ENCODE data around the gene EIF2B2.

Gene EIF2B2

DNA sequence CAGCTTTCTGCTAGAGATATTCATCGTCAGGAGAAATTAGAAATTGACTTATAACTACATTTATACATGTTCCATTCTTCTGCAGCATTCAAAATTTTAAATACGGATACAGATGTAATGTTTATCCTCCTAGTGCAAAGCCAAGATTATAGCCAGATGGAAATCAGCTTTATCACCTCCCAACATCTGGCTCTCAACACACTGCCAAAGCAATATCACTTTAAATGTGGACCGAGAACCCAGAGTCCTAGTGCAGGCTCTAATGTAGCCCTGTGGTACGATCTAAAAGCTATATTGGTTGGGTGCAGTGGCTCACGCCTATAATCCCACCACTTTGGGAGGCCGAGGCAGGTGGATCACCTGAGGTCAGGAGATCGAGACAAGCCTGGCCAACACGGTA, 42.0 kb downstream of the EIF2B2 start:
- DNase-seq (ENCODE audit: low spot score): no peak

DNA sequence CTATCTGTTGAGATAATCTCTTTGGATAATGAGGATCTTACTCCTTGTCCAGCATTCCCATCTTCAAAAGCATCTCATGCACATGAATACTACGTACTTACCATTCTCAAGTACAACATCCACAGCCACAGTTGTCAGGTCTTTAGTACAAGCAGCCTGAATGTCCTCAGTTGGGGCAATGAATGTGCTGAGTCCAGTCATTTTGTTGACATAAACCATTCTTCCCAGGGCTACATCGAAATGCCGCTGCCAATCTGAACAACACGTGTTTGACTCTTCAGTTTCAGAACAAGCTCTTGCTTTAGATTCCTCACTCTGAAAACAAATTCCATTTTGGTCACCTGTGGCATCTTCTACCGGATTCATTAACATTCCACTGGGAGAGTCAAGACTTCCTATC, 43.6 kb downstream of the EIF2B2 start:
- DNase-seq (ENCODE audit: low spot score): no peak

DNA sequence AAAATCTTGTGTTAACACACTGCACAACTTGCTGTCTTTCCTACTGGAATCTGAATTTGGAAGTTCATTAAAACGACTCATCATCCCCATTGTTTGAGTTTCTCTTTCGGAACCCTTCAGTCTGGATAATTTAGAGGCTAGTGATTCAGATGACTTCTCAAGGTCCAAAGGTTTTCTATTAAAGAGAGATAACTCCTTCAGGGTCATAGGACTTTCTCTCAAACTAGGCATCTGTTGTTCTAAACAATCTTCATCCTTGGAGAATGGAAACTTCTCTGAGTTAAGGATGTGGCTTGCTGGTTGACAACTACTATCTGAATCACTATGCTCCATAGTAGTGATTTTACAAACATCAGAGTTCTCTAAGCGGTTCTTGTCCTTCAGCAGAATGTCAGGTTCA, 44.2 kb downstream of the EIF2B2 start:
- no peak for DNase-seq (ENCODE audit: low spot score)

DNA sequence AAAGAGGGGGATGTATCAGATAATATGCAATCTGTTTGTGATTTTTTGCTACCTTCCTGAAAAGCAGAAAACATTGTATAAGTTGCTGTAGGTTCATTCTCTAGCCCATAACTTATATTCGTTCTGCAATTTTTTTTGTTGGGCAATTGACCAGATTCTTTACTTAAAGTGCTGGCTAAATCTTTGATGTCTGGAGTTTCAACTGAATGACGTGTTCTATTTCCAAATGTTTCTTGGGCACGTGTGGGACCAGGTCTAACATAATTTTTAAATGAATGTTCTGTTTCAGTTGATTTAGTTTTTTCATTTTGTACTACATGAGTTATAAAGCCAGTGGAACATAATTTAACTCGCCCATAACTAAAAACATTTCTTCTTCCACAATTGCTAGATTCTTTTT, 44.8 kb downstream of the EIF2B2 start:
- DNase-seq (ENCODE audit: low spot score): no peak

DNA sequence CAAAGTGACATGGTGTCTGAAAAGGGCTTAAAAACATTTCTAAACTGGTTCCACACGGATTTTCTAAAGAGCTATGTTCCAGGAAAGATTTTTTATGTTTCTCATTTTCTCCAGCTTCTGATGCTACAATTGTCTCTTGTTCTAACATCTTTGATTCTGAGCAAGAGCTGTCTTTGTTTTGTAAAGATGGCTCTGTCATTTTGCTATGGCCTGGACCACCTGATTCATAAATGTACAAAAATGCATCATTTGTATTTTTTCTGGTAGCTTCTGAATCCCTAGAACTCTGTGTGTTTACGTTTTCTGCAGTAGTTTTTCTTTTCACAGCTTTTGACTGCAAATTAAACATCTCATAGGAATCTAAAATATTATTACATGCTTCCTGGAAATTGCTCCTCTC, 45.4 kb downstream of the EIF2B2 start:
- DNase-seq (ENCODE audit: low spot score): no peak

DNA sequence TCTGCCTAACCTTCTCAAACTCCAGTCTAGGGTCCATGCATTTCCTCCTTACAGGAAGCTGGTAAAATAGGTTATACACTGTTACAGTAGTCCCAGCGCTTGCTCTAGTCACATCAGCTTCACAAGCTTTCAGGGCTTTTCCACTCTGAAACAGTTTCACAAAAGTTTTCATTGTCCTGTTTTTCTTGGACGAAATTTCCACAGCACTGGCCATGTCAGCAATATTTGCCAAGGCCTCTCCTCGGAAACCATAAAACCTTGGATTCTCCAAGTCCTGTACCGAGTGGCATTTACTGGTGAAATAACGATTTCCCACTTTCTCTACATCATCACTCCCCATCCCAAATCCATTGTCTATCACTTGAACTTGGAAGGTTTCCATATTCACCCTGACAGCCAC, 46.4 kb downstream of the EIF2B2 start:
- DNase-seq (ENCODE audit: low spot score): no peak

DNA sequence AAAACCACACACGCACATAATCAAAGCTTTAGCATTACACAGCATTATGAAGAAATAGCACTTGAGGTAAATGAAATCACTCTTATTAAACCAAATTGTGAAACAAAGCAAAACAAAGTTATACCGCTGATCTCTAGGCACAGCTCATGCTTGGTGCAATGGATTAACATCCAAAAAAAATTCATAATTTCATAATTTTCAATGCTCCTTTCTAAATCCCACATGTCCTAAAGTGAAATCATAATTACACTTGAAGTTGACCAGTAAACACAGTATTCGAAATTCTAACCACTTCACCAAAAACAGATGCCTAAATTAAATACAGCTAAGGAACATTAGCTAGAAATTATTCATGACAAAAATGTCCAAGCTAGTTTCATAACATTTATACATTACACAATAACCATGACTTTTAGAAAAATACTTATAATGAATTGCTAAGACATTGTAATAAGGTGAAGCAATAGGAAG, 47.0 kb downstream of the EIF2B2 start:
- DNase-seq (ENCODE audit: low spot score): no peak

DNA sequence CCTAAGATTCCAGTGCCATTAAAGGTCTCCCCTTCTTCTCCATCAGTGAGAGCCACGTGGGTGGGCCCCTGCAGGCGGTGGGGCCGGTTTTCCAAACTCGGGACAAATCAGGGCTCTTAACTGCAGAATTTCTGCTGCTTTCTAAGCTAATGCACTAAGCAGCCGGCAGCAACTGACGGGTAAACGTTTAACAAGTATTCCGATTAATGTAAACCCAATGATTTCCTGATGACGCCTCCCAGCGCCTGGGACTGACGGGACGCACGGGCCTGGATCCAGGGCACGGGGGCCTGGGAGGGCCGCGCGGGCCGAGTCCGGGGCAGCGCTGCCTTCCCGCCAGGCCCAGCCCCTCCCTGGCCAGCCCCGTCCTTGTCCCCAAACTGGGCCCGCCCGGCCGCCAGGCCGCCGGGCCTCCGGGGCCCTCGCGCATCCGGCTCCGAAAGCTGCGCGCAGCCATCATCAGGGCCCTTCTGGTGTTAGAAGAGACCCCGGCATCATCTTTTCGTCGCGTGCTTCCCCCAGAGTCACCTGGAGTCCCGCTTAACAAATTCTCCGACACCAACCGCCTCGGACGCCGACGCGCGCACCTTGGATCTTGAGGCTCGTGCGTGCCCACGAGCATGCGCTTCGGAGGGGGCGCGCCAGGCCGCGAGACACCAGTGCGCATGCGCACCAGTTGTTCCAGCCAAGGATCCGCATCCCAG, 48.3 kb downstream of the EIF2B2 start, which contains the start of gene MLH3:
MLH3 (minus strand) TSS at position 616 of the 704 bp plus-strand sequence. CDS start 1,812 bp downstream, outside the sequence.
- peak; percentile 88 for DNase-seq (ENCODE audit: low spot score)

DNA sequence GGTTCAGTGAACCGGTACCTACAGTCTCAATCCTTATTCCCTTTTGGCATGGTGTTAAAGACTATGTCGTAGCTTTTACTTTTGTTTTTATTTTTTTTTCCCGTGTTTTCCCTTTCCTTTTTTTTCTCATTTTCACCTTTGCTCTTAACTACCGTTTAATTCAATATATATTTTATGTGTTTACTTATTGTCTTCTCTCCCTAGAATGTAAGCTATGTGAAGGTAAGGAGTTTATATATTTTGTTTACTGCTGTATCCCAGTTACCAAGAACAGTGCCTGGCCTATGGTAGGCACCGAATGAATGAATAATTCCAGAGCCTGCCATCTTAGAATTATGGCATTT, 48.8 kb downstream of the EIF2B2 start:
- no peak for DNase-seq (ENCODE audit: low spot score)

DNA sequence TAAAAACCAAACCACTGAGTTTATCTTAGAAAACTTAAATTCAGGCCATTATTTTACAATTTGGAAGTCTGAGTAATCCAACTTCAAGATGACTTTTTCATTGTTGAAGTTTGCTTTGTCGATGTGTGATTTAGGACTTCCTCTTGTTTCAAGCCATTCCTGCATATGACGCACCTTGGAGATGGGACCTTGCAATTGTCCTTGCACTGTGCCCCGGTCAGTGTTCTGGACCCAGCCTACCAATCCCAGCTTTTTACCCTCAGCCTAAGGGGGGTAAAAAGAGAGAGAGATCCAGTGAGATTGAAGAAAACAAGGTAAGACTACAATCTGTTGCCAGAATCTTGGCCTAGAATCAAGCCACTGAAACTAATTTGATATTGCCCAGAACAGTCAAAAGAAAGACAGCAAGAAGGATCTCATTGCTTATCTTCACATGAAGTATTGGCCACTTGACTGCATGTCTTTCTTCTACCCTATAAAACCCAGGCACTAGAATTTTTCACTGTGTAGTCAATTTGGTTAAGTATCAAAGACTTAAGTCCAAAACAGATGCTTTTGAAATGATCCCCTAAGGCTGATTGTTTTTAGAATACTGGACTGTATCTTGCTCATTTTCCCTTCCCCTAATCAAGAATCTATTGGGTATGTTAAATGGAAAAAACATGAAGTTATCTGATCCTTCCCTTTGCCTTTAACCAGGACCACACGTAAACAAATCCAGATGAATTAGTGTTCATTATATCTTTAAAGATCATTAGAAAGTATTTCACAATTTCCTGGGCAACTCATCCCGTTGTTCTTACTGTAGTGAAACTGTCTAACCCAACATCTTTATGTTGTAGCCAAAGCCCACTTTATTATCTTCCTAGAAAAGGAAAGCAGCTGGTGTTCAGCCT, 50.9 kb downstream of the EIF2B2 start:
- no peak for DNase-seq (ENCODE audit: low spot score)

DNA sequence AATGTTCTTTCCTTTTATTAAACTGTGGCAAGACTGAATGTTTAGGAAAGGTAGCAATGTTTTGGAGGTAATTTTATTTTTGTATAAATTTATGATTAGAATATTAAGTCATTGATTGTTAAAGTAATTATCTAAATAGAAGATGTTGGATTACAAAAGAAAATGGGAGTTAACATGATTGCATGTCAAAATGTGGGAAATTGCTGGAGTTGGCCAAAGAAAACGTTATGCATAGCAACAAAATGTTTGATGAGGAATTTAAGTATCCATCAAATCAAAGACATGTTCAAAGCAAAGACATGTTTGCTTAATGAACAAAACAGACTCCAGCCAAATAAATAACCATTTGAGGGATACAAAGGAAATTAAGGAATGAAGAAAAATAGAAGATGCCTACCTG, 51.7 kb downstream of the EIF2B2 start:
- no peak for DNase-seq (ENCODE audit: low spot score)

DNA sequence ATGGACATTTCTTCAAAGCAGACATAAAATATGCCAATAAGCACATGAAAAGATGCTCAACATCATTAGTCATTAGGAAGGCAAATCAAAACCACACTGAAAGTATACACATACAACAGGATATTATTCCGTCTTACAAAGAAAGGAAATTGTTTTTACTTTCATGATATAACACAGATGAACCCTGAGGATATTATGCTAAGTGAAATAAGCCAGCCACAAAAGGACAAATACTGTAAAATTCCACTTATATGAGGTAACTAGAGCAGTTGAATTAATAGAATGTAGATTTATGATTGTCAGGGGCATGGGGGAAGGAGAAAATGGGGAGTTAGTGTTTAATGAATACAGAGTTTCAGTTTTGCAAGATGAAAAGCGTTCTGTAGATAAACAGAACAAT, 56.9 kb downstream of the EIF2B2 start:
- DNase-seq (ENCODE audit: low spot score): no peak

DNA sequence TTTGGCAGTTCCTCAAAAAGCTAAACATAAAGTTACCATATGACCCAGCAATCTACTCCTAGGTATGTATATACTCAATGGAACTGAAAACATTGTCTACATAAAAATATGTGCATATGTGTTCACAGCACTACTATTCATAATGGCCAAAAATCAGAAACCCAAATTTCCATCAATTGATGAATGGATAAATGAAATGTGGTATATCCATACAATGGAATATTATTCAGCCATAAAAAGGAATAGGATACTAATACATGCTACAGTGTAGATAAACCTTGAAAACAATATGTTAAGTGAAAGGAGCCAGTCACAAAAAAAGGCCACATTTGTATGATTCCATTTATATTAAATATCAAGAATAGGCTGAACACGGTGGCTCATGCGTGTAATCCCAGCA, 57.7 kb downstream of the EIF2B2 start:
- DNase-seq (ENCODE audit: low spot score): no peak
